ENCODE results near the gene CYP20A1.
"Not testable (repeated sequence)": the region's sequence is repeated elsewhere in the genome, so short reads cannot be mapped to it uniquely, and the experiment has no call there.

Gene CYP20A1, protein sequence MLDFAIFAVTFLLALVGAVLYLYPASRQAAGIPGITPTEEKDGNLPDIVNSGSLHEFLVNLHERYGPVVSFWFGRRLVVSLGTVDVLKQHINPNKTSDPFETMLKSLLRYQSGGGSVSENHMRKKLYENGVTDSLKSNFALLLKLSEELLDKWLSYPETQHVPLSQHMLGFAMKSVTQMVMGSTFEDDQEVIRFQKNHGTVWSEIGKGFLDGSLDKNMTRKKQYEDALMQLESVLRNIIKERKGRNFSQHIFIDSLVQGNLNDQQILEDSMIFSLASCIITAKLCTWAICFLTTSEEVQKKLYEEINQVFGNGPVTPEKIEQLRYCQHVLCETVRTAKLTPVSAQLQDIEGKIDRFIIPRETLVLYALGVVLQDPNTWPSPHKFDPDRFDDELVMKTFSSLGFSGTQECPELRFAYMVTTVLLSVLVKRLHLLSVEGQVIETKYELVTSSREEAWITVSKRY

GRCh38 chr2:203238704-203239526 lies at the start of gene CYP20A1:
Gene CYP20A1, plus strand, starts transcription at chr2:203239018. Its CDS starts 45 bp downstream, at chr2:203239063.
- DNase-seq (ENCODE audit: low read depth): peak; percentile 89
- TF ChIP-seq, protein P1, sequence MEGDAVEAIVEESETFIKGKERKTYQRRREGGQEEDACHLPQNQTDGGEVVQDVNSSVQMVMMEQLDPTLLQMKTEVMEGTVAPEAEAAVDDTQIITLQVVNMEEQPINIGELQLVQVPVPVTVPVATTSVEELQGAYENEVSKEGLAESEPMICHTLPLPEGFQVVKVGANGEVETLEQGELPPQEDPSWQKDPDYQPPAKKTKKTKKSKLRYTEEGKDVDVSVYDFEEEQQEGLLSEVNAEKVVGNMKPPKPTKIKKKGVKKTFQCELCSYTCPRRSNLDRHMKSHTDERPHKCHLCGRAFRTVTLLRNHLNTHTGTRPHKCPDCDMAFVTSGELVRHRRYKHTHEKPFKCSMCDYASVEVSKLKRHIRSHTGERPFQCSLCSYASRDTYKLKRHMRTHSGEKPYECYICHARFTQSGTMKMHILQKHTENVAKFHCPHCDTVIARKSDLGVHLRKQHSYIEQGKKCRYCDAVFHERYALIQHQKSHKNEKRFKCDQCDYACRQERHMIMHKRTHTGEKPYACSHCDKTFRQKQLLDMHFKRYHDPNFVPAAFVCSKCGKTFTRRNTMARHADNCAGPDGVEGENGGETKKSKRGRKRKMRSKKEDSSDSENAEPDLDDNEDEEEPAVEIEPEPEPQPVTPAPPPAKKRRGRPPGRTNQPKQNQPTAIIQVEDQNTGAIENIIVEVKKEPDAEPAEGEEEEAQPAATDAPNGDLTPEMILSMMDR (IDR thresholded peaks at IDR 0.05; ENCODE audit: low read depth, low read length, missing control alignments): peak; percentile 31
- peak within 1 kb of the TSS; percentile 73 for H3K4me3 ChIP-seq (ENCODE audit: low read depth, low read length)
- in situ Hi-C loops (cut with HindIII; ENCODE audit: low sequenced_read_pairs): no loop called here

DNA sequence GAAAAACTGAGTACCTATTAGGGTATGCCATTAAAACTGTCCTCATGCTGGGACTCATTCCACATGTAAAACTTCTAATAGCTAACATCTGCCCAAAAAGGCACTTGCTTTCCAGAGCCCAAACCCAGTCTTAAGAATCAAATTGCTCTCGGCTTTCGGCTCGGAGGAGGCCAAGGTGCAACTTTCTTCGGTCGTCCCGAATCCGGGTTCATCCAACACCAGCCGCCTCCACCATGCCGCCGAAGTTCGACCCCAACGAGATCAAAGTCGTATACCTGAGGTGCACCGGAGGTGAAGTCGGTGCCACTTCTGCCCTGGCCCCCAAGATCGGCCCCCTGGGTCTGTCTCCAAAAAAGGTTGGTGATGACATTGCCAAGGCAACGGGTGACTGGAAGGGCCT lies 48.3 kb upstream of the CYP20A1 start:
- H3K4me3 ChIP-seq (ENCODE audit: low read depth, low read length); in situ Hi-C loops (cut with HindIII; ENCODE audit: low sequenced_read_pairs); DNase-seq (ENCODE audit: low read depth): not testable (repeated sequence)

DNA sequence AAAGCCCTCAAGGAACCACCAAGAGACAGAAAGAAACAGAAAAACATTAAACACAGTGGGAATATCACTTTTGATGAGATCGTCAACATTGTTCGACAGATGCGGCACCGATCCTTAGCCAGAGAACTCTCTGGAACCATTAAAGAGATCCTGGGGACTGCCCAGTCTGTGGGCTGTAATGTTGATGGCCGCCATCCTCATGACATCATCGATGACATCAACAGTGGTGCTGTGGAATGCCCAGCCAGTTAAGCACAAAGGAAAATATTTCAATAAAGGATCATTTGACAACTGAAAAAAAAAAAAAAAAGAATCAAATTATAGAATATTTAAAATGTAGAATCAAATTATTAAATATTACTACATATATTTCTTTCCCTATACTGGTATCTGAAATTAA lies 47.8 kb upstream of the CYP20A1 start:
- DNase-seq (ENCODE audit: low read depth); H3K4me3 ChIP-seq (ENCODE audit: low read depth, low read length); in situ Hi-C loops (cut with HindIII; ENCODE audit: low sequenced_read_pairs): not testable (repeated sequence)

GRCh38 chr2:203191961-203192360 lies 46.9 kb upstream of the CYP20A1 start:
- in situ Hi-C loops (cut with HindIII; ENCODE audit: low sequenced_read_pairs): no loop called here

GRCh38 chr2:203195331-203196036 lies 43.3 kb upstream of the CYP20A1 start:
- TF ChIP-seq, protein P1 (IDR thresholded peaks at IDR 0.05; ENCODE audit: low read depth, low read length, missing control alignments): no peak
- in situ Hi-C loops (cut with HindIII; ENCODE audit: low sequenced_read_pairs): no loop called here

More at GRCh38 chr2:203191961-203192360, 46.9 kb upstream of the CYP20A1 start:
- no peak overlapping the region for H3K4me3 ChIP-seq (ENCODE audit: low read depth, low read length)
- TF ChIP-seq, protein P1 (IDR thresholded peaks at IDR 0.05; ENCODE audit: low read depth, low read length, missing control alignments): no peak
- no peak for DNase-seq (ENCODE audit: low read depth)

GRCh38 chr2:203200866-203201265 lies 38.0 kb upstream of the CYP20A1 start:
- no peak for DNase-seq (ENCODE audit: low read depth)
- TF ChIP-seq, protein P1 (IDR thresholded peaks at IDR 0.05; ENCODE audit: low read depth, low read length, missing control alignments): no peak
- in situ Hi-C loops (cut with HindIII; ENCODE audit: low sequenced_read_pairs): no loop called here

More at GRCh38 chr2:203195331-203196036, 43.3 kb upstream of the CYP20A1 start:
- H3K4me3 ChIP-seq (ENCODE audit: low read depth, low read length): no peak overlapping the region
- no peak for DNase-seq (ENCODE audit: low read depth)

DNA sequence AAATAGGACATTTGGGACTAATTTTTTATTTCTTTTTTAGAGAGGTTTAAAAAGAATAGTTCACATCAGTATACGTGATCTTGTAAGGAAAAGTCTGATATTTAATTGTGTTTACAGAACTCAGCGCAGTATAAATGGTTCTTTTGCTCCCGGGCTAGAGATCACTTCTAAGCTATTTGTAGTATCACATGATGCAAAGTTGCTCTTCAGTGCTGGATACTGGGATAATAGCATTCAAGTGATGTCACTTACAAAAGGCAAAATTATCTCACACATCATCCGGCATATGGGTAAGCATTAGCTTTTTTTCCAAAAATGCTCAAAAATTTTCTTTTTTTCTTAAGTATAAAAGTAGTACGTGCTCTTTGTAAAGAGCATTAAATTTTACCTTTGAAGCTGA lies 37.4 kb upstream of the CYP20A1 start:
- in situ Hi-C loops (cut with HindIII; ENCODE audit: low sequenced_read_pairs): no loop called here
- H3K4me3 ChIP-seq (ENCODE audit: low read depth, low read length): no peak overlapping the region
- TF ChIP-seq, protein P1 (IDR thresholded peaks at IDR 0.05; ENCODE audit: low read depth, low read length, missing control alignments): no peak
- DNase-seq (ENCODE audit: low read depth): no peak

More at GRCh38 chr2:203200866-203201265, 38.0 kb upstream of the CYP20A1 start:
- H3K4me3 ChIP-seq (ENCODE audit: low read depth, low read length): no peak overlapping the region
